CD4-positive, alpha-beta T cell treated with Interleukin-10 for 1 hour (primary cell): Measurements from ENCODE around the gene NPHP4.

ENCODE experiments used
- DNase-seq: peaks from one replicate; pipeline ENCODE4 v3.0.0-alpha.2; 2020

NPHP4 gene

GRCh38 chr1:5969168-5969567, 23.1 kb downstream of the NPHP4 start:
- DNase-seq: no peak

- DNase-seq: no peak
Observed at GRCh38 chr1:5968161-5968736, 24.0 kb downstream of the NPHP4 start.

GRCh38 chr1:5967351-5968160, 24.7 kb downstream of the NPHP4 start:
- DNase-seq: no peak

GRCh38 chr1:5966543-5967205, 25.6 kb downstream of the NPHP4 start:
- no peak for DNase-seq

GRCh38 chr1:5965586-5966131, 26.6 kb downstream of the NPHP4 start:
- DNase-seq: no peak

DNA sequence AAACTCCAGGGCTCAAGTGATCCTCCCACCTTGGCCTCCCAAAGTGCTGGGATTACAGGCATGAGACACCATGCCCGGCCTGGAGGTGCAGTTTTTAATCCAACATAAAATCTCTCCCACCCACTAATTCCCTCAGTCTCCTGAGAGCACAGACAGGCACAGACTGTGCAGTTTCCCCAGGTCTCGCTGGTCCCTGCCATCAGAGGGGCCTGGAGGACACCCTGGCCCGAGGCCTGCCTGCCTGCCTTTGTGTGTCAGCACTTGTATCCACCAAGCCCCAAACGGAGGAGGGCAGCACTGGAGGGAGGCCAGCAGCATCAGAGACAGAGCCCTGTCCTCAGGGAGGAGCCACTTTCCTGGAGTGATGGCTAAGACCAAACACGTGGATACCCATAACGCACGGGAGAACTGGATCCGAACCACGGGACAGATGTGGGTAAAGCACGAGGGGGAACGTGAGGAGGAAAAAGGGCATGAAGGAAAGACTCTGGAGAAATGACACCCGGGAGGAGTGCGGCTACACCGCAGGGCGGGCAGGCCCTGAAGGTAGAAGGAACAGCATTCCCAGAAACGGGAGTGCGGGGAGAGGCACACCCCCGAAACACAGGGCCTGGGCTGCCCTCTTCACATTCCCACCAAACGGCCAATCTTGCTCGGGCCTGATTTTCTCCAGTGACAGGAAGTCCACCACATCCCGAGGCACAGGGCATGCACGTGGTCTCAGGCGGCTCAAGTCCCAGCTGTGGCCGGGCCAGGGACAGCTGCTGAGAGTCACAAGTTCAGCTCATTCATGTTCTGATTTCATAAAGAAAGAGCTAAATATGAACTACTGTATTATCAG, 29.7 kb downstream of the NPHP4 start:
- DNase-seq: no peak

DNA sequence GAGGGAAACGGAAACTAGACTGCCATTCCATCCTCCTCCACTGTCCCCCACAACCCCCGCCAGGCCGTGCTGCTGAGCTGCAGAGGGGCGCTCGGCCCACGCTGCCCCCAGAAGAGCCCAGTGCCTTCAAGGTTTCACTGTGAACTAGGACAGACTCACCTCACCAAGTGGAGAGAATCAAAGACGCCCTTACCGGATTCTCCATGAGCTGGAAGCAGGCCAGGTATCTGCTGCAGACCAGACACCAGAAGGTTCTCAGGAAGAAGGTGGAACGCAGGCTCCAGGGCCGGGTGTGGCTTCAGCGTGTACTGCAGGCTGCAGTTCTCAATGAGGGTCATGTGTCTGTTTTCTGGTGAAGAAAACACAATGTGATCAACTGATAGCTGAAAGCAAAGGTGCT, 30.6 kb downstream of the NPHP4 start:
- no peak for DNase-seq

DNA sequence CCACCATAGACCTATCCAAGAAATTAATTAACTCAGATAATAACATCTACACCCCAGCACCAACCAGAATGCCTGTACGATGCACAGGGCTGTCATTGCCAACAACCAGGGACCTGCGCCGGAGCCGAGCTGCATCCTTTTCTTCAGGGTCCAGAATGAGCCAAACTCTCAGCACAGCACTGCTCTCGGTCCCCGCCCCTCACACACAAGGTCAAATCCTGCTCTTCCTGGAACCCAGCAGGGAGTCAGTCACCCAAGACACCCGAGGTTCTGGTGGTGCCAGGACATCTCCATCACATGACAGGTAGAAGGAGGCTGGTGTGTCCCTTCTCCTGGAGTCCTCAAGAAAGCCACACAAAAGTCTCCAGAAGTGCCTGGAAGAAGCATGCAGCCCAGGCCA, 31.9 kb downstream of the NPHP4 start:
- no peak for DNase-seq

- no peak for DNase-seq
Observed at GRCh38 chr1:5959667-5960230, 32.5 kb downstream of the NPHP4 start.

GRCh38 chr1:5959087-5959486, 33.1 kb downstream of the NPHP4 start:
- DNase-seq: no peak

DNA sequence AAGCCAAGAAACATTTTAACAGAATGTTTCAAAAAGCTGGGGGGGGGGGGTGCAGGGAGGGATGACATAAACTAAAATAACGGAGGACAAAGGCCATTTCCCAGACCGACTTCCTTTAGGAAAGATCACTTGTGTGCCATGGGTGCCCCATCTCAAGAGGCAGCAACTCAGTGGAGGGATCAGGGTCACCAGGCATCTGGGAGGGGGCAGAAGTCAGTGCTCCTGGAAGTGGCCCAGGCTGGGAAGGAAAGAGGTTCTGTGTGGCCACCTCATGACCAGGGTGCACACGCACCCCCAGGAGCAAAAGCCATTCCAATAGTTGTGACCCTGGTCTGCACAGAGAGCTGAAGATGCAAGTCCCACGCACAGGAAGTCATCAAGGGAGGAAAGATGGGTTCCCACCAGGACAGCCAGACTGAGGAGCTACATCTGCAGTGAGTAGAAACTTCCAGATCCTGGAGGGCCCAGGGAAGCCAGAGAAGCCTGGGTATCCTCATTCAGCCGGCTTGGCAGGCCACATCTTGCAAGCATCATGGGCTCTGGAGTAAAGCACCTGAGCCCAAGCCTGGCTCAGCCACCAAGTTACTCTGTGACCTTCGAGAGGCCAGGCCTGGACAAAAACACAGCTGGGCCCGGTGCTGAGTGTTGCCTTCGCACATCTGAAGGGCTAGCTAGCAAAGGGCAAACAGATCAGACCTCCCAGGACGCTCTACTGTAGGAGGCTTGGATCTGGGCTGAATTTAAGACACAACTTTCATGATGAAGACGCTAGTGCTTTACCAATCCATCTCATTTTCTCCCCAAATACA, 36.0 kb downstream of the NPHP4 start:
- no peak for DNase-seq

- no peak for DNase-seq
Observed at GRCh38 chr1:5955479-5955977, 36.7 kb downstream of the NPHP4 start.

DNA sequence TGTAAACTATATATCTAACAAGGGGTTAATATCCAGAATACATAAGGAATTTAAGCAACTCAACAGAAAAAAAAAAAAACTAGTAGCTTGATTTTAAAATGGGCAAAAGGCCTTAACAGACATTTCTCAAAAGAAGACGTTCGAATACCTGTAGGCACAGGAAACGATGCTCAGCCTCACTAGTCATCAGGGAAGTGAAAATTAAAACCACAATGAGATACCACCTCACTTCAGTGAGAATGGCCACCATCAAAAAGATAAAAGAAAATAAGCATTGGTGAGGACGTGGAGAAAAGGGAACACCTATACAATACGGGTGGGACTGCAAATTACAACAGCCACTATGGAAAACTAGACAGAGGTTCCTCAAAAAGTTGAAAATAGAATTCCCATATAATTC, 37.3 kb downstream of the NPHP4 start:
- no peak for DNase-seq

DNA sequence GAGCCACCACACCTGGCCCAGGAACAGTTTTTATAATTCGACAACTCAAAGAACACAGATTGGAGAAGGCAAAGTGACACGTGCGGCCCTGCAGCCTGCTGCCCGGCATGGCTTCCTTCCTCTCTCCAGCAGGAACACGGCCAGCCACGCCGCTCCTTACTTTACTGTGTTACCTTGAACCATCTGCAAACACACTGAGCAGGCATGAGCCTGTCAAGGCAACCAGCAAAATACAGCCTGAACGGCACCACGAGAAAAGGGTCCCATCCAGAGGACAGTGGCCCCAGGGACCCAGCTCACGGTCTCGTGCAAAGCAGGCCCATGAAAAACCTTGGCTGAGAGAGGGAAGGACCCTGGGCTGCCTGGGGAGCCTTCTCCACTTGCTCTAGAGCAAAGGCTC, 38.8 kb downstream of the NPHP4 start:
- no peak for DNase-seq

GRCh38 chr1:5951846-5952410, 40.3 kb downstream of the NPHP4 start:
- no peak for DNase-seq

DNA sequence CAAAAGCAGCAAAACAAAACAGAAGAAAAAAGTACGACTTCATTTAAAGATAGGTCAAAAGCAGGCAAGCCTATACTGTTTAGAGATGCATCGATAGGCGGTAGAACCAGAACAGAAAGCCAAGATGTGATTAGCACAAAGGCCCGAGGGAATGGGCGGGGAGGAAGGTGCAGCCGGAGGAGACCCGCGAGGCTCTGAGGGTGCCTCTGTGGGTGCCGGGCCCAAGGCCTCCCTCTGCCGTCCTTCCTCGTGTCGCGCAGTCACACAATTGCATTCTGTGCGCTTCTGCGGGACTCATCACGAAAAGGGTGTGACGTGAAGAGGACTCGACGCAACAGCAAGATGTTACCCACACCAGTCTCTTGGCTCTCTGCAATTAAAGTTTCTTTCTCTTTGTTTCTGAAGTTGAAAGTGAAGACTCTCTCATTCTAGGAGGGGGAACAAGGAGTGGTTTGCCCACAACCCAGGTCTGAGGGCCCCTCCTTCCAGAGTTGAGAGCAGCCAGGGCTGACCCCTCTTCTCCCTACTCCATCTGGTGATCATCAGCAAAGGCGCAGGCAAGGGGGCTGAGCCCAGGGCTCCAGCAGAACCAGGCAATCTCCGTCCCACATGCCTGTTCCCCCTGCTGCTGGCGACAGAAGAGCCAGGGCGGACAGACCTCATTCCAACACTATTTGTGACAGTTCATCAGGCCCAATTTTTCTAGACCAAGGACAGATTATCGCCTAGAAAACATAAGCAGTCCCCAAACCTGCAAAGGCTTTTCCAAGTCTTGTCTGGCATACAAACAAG, 41.0 kb downstream of the NPHP4 start:
- no peak for DNase-seq

- DNase-seq: no peak
Observed at GRCh38 chr1:5950201-5950895, 41.9 kb downstream of the NPHP4 start.

GRCh38 chr1:5949761-5950100, 42.5 kb downstream of the NPHP4 start:
- DNase-seq: no peak

DNA sequence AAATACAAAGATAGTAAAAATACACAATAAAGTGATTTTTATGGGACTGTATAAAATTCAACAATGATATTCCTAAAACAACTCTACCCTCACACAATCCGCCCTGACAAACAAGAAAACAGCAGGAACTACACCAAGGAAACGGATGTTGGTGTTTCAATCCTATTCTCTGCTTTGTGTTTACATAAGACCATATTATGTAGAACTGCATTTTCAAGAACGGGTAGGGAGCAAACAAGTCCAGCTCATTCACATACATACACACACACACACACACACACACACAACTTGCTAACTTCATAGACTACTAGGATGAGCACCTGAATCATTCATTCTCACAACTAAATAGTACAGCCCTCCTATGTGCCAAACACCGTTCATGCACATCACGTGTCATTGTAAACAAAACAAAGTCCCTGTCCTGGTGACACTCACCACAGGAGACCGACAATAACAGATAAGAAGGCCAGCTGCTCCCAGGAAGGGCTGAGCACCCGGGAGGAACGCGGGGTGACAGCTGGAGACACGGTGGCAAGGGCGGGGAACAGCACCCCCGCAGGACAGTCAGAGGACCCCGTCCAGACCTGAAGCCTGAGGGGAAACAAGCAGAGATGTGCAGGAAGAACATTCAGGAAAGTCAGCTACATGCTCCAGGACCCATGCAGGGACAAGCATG, 43.0 kb downstream of the NPHP4 start:
- no peak for DNase-seq
